ENCODE results near the gene CTIF. TPM values are rescaled to one million over a fixed set of nuclear protein-coding genes. Genes with fewer than 3 reads are reported as not detected.

The CTIF gene
- total RNA-seq, 1 experiment from 2014 or later = 95.8 TPM

DNA sequence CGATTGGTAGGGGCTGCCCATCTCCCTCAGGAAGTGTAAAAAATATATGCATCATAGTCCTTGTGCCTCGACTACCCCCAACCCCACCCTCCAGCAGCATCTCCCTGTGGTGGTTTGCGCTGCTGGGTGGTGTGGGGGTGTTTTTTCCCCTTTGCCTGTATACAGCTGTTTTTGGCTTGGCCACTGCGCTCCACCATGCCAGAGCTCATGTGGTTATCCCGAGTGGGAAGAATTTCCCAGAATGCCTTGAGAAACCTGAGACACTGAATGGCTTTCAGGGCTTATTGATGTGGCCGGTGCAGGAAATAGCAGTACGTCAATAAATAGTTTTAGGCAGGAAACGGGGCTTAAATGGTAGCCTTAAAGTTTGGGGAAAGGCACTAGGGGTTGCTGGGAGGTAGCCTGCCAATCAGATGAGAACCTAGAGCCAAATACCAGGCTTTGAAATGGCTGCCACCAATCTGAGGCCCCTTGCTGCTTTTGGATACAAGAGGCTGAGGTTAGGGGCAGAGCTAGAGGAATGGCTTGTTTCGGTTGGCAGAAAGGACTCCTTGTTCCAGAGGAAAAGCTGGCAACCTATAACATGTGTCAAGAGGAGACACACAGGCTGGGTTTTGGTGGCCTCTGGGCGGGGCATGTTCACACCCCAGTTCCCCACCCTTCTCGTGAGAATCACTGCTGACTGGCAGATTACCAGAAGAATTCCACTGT, 267.9 kb downstream of the CTIF start:
- BruUV-seq (replicated peaks) = no TSS peak
- ChIA-PET POLR2A (interaction anchor here (0.6 kb wide), 1 partner anchor 148 kb away, joined by 4 read pairs; no protein-coding TSS in a partner anchor), CTCF (interaction anchor here (0.6 to 2.0 kb wide), 3 partner anchors 13 to 1684 kb away, joined by 3 to 4 read pairs (median 3); no protein-coding TSS in a partner anchor)
- peaks cover 20% of the 10 kb centered on the region for H3K36me3 Mint-ChIP-seq (ENCODE audit: insufficient read depth, unreplicated experiment)
- no peaks in the 10 kb centered on the region for H3K9me3 Mint-ChIP-seq (ENCODE audit: unreplicated experiment)
- H3K4me1 Mint-ChIP-seq (ENCODE audit: insufficient read depth, unreplicated experiment) = peaks cover 22% of the 10 kb centered on the region
- H3K4me3 Mint-ChIP-seq (ENCODE audit: unreplicated experiment) = no peak overlapping the region
- TF ChIP-seq, protein P1, sequence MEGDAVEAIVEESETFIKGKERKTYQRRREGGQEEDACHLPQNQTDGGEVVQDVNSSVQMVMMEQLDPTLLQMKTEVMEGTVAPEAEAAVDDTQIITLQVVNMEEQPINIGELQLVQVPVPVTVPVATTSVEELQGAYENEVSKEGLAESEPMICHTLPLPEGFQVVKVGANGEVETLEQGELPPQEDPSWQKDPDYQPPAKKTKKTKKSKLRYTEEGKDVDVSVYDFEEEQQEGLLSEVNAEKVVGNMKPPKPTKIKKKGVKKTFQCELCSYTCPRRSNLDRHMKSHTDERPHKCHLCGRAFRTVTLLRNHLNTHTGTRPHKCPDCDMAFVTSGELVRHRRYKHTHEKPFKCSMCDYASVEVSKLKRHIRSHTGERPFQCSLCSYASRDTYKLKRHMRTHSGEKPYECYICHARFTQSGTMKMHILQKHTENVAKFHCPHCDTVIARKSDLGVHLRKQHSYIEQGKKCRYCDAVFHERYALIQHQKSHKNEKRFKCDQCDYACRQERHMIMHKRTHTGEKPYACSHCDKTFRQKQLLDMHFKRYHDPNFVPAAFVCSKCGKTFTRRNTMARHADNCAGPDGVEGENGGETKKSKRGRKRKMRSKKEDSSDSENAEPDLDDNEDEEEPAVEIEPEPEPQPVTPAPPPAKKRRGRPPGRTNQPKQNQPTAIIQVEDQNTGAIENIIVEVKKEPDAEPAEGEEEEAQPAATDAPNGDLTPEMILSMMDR (IDR thresholded peaks at IDR 0.05; ENCODE audit: unreplicated experiment) = no peak
- no peaks in the 10 kb centered on the region for H3K27me3 Mint-ChIP-seq (ENCODE audit: insufficient read depth, unreplicated experiment)
- DNase-seq (ENCODE audit: unreplicated experiment) = peak; percentile 48
- H3K27ac Mint-ChIP-seq (ENCODE audit: low read depth, unreplicated experiment) = peak overlapping the region; percentile 67
- intact Hi-C loops (cut with micrococcal nuclease) = no loop called here

DNA sequence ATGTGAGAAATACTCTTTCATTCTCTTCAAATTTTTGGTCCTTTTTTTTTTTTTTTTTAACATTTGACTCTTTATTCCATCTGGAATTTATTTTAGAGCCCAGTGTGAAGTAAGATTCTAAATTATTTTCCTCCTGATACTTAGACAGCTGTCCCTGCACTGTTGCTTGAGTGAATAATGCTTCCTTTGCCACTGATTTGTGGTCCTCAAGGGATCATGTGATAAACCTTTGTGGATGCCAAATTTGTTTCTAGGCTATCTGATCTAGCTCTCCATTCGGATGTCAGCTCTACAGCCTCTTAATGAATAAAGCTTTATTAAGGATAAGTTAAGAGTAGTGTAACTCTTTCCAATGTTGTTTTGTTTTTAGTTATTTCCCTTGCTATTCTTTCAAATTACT, 269.6 kb downstream of the CTIF start:
- Mint-ChIP-seq H3K27me3 (ENCODE audit: insufficient read depth, unreplicated experiment) (no peaks in the 10 kb centered on the region), H3K9me3 (ENCODE audit: unreplicated experiment) (no peaks in the 10 kb centered on the region), H3K27ac (ENCODE audit: low read depth, unreplicated experiment) (no peak overlapping the region), H3K36me3 (ENCODE audit: insufficient read depth, unreplicated experiment) (peaks cover 16% of the 10 kb centered on the region), H3K4me3 (ENCODE audit: unreplicated experiment) (no peak overlapping the region), H3K4me1 (ENCODE audit: insufficient read depth, unreplicated experiment) (peaks cover 26% of the 10 kb centered on the region)
- intact Hi-C loops (cut with micrococcal nuclease) = no loop called here
- POLR2A ChIA-PET = interaction anchor here (0.7 kb wide), 1 partner anchor 15 kb away, joined by 3 read pairs; no protein-coding TSS in a partner anchor
- no peak for DNase-seq (ENCODE audit: unreplicated experiment)
- CTCF ChIA-PET = interaction anchor here (0.6 kb wide), 1 partner anchor 370 kb away, joined by 4 read pairs; no protein-coding TSS in a partner anchor
- no TSS peak for BruUV-seq (replicated peaks)
- TF ChIP-seq, protein P1 (IDR thresholded peaks at IDR 0.05; ENCODE audit: unreplicated experiment) = no peak

DNA sequence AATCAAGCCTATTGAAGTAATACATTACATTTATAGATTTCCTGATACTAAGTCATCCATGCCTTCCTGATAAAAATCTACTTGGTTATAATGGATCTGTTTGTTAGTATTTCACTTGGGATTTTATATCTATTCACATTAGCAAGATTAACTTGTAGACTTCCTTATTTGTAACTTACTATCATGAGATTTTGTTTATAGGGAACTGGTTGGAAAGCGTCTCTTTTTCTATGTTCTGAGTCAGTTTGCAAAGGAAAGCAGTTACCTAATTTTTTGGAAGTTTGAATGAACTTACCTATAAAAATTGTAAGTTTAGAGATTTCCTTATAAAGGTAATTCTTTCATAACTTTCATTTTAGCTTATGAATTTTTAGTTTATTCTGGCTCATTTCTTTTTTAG, 270.5 kb downstream of the CTIF start:
- Mint-ChIP-seq H3K4me3 (ENCODE audit: unreplicated experiment) (no peak overlapping the region), H3K36me3 (ENCODE audit: insufficient read depth, unreplicated experiment) (peaks cover 22% of the 10 kb centered on the region), H3K27ac (ENCODE audit: low read depth, unreplicated experiment) (no peak overlapping the region), H3K27me3 (ENCODE audit: insufficient read depth, unreplicated experiment) (no peaks in the 10 kb centered on the region), H3K9me3 (ENCODE audit: unreplicated experiment) (no peaks in the 10 kb centered on the region), H3K4me1 (ENCODE audit: insufficient read depth, unreplicated experiment) (peaks cover 35% of the 10 kb centered on the region)
- no TSS peak for BruUV-seq (replicated peaks)
- ChIA-PET POLR2A (interaction anchor here (0.7 kb wide), 2 partner anchors 16 to 632 kb away, joined by 3 to 5 read pairs; no protein-coding TSS in a partner anchor), CTCF (interaction anchor here (1.4 kb wide), 1 partner anchor 24 kb away, joined by 5 read pairs; no protein-coding TSS in a partner anchor)
- TF ChIP-seq, protein P1 (IDR thresholded peaks at IDR 0.05; ENCODE audit: unreplicated experiment) = no peak
- intact Hi-C loops (cut with micrococcal nuclease) = no loop called here
- no peak for DNase-seq (ENCODE audit: unreplicated experiment)

DNA sequence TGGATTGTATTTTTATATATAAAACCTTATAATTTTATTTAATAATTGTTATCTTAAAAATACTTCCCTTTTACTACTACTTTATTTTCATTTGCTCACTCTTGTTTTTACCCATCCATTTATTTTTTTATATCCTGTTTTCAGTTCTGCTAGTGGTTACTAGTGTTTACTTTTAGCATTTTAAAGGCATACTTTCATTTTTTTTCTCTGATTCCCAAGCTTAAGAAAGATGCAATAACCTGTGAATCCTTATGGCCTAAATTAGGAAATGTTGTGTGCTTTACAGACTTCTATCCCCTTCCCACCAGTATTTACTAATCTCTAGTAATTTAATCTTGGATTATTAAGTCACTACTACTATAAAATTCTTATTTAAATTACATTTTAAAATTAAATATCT, 272.0 kb downstream of the CTIF start:
- DNase-seq (ENCODE audit: unreplicated experiment) = no peak
- H3K27me3 Mint-ChIP-seq (ENCODE audit: insufficient read depth, unreplicated experiment) = no peaks in the 10 kb centered on the region
- ChIA-PET CTCF (interaction anchor here (0.6 to 1.4 kb wide), 3 partner anchors 22 to 1698 kb away, joined by 3 to 5 read pairs (median 3); no protein-coding TSS in a partner anchor), POLR2A (interaction anchor here (0.6 kb wide), 1 partner anchor 56 kb away, joined by 5 read pairs; no protein-coding TSS in a partner anchor)
- intact Hi-C loops (cut with micrococcal nuclease) = no loop called here
- peaks cover 13% of the 10 kb centered on the region for H3K36me3 Mint-ChIP-seq (ENCODE audit: insufficient read depth, unreplicated experiment)
- BruUV-seq (replicated peaks) = no TSS peak
- H3K27ac Mint-ChIP-seq (ENCODE audit: low read depth, unreplicated experiment) = no peak overlapping the region
- TF ChIP-seq, protein P1 (IDR thresholded peaks at IDR 0.05; ENCODE audit: unreplicated experiment) = no peak
- H3K9me3 Mint-ChIP-seq (ENCODE audit: unreplicated experiment) = no peaks in the 10 kb centered on the region
- H3K4me3 Mint-ChIP-seq (ENCODE audit: unreplicated experiment) = no peak overlapping the region
- H3K4me1 Mint-ChIP-seq (ENCODE audit: insufficient read depth, unreplicated experiment) = peaks cover 39% of the 10 kb centered on the region

All from MCF 10A (cell line).